Mesendoderm (in vitro differentiated cells): ENCODE results near the gene PCBD2.
A peak's percentile ranks its signal among the peaks of the same experiment; 100 is the strongest.

Experiments used
- DNase-seq: peaks from one replicate; pipeline ENCODE4 v3.0.0; 2013
- H2AK5ac ChIP-seq: 2 replicates; pipeline ENCODE4 v1.6.1; 2013; ENCODE audit warnings: low read length, inconsistent platforms
- H2BK120ac ChIP-seq: 2 replicates; pipeline ENCODE4 v1.6.1; 2013; ENCODE audit warnings: low read depth, mild to moderate bottlenecking, low read length, moderate library complexity, mixed read lengths
- H2BK15ac ChIP-seq: replicated peaks from 2 replicates; pipeline ENCODE4 v1.6.1; 2013; ENCODE audit warnings: low read depth, mild to moderate bottlenecking, moderate library complexity
- H2BK5ac ChIP-seq: 2 replicates; pipeline ENCODE4 v1.6.1; 2013; ENCODE audit warnings: low read length, inconsistent platforms
- H3K18ac ChIP-seq: 2 replicates; pipeline ENCODE4 v1.6.1; 2013; ENCODE audit warnings: mild to moderate bottlenecking, low read length, mixed read lengths
- H3K23ac ChIP-seq: one replicate; pipeline ENCODE4 v1.6.1; 2013; ENCODE audit warnings: low read length
- H3K27ac ChIP-seq: 2 replicates; pipeline ENCODE4 v1.5.1; 2013; ENCODE audit warnings: low read depth, mild to moderate bottlenecking, inconsistent platforms, low read length, moderate library complexity
- H3K27me3 ChIP-seq: 2 replicates; pipeline ENCODE4 v1.6.1; 2013; ENCODE audit warnings: low read length, control low read depth, mild to moderate bottlenecking, inconsistent platforms; ENCODE audit not compliant: insufficient read depth, poor library complexity
- H3K36me3 ChIP-seq: 2 replicates; pipeline ENCODE4 v1.6.1; 2013; ENCODE audit warnings: low read length, inconsistent platforms; ENCODE audit not compliant: control insufficient read depth, insufficient read depth
- H3K4ac ChIP-seq: one replicate; pipeline ENCODE4 v1.6.1; 2013; ENCODE audit warnings: low read depth, mild to moderate bottlenecking, low read length, moderate library complexity
- H3K4me1 ChIP-seq: 2 replicates; pipeline ENCODE4 v1.6.1; 2013; ENCODE audit warnings: low read depth, low read length, inconsistent platforms; ENCODE audit not compliant: control insufficient read depth
- H3K4me2 ChIP-seq: 2 replicates; pipeline ENCODE4 v1.6.1; 2013; ENCODE audit warnings: low read length
- H3K4me3 ChIP-seq: 2 replicates; pipeline ENCODE4 v1.5.1; 2013; ENCODE audit warnings: mild to moderate bottlenecking, low read length
- H3K56ac ChIP-seq: one replicate; pipeline ENCODE4 v1.6.1; 2013; ENCODE audit warnings: low read length
- H3K79me1 ChIP-seq: 2 replicates; pipeline ENCODE4 v1.6.1; 2013; ENCODE audit warnings: low read length, inconsistent platforms
- H3K79me2 ChIP-seq: 2 replicates; pipeline ENCODE4 v1.6.1; 2013; ENCODE audit warnings: mild to moderate bottlenecking, low read length; ENCODE audit not compliant: control insufficient read depth, insufficient read depth
- H3K9ac ChIP-seq: 2 replicates; pipeline ENCODE4 v1.6.1; 2013; ENCODE audit warnings: low read length, inconsistent platforms
- H4K5ac ChIP-seq: one replicate; pipeline ENCODE4 v1.6.1; 2013; ENCODE audit warnings: low read length
- H4K8ac ChIP-seq: one replicate; pipeline ENCODE4 v1.6.1; 2013; ENCODE audit warnings: low read depth, mild to moderate bottlenecking, control low read depth, low read length, moderate library complexity
- WGBS: extraction: QIAGEN DNeasy Blood & Tissue Kit; methylation state at CpG from one replicate; pipeline ENCODE4 v1.1.7; 2013; ENCODE audit warnings: low lambda C conversion rate, missing lambda C conversion rate; ENCODE audit not compliant: insufficient coverage; ENCODE audit errors: extremely low coverage; 5-methylcytosine and 5-hydroxymethylcytosine counted together

PCBD2 gene

DNA sequence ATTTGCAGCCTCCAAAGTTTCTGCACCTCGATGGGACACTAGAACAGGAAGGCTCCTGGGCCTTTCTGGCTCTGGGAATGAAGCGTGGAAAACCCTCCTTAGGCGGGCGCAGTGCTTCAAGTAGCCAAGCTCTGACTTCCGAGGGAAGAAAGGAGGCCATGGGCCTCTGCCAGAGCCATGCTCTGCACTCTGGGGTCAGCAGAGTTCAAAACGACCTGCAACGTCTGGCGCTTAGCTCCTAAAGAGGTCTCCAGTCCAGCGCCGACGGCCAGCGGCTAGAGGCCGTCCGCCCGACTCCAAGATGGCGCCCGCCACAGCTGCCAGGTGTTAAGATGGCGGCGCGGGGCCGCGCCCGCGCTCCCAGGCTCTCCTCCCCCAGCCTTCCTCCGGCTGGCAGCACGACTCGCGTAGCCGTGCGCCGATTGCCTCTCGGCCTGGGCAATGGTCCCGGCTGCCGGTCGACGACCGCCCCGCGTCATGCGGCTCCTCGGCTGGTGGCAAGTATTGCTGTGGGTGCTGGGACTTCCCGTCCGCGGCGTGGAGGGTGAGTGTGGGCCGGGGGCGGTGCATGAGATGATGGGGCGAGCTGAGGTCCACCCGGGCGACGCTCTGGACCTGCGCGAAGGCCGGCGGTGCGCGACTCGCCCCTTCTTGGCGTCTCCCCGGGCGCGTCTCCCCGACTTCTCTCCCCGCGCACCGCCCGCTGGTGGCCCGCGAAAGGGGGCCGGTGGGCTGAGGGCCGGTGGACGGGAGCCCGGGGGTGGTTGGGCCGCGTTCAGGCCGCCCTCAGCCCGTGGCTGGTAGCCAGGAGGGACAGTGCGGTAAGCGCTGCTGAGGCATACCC, 30.7 kb upstream of the PCBD2 start, which contains the start of gene TXNDC15:
TXNDC15 (plus strand) TSS at position 385 of the 844 bp plus-strand sequence; CDS start at position 442, 57 bp downstream.
- peak; percentile 93 for DNase-seq
- H3K27me3 ChIP-seq, result no peaks in the 10 kb centered on the region
- H3K79me1 ChIP-seq, result no peaks in the 10 kb centered on the region
- peak within 1 kb of the TSS; percentile 74 for H3K4ac ChIP-seq
- WGBS, result no CpG with 5 or more reads among the region's 79 CpGs
- no peaks in the 10 kb centered on the region for H3K79me2 ChIP-seq
- peak within 1 kb of the TSS; percentile 17 for H2BK120ac ChIP-seq
- peak within 1 kb of the TSS; percentile 99 for H3K23ac ChIP-seq
- H3K56ac ChIP-seq, result peak within 1 kb of the TSS; percentile 100
- H2BK5ac ChIP-seq, result peak within 1 kb of the TSS; percentile 95
- peaks cover 2% of the 10 kb centered on the region for H3K4me1 ChIP-seq
- no peak within 1 kb of the TSS for H2BK15ac ChIP-seq
- peak within 1 kb of the TSS; percentile 72 for H3K18ac ChIP-seq
- peak within 1 kb of the TSS; percentile 96 for H4K8ac ChIP-seq
- peak within 1 kb of the TSS; percentile 98 for H3K9ac ChIP-seq
- H3K27ac ChIP-seq, result peak within 1 kb of the TSS; percentile 72
- H3K4me3 ChIP-seq, result peak within 1 kb of the TSS; percentile 93
- peak within 1 kb of the TSS; percentile 8 for H4K5ac ChIP-seq
- H3K4me2 ChIP-seq, result peak within 1 kb of the TSS; percentile 77
- no peak within 1 kb of the TSS for H2AK5ac ChIP-seq
- H3K36me3 ChIP-seq, result no peaks in the 10 kb centered on the region

DNA sequence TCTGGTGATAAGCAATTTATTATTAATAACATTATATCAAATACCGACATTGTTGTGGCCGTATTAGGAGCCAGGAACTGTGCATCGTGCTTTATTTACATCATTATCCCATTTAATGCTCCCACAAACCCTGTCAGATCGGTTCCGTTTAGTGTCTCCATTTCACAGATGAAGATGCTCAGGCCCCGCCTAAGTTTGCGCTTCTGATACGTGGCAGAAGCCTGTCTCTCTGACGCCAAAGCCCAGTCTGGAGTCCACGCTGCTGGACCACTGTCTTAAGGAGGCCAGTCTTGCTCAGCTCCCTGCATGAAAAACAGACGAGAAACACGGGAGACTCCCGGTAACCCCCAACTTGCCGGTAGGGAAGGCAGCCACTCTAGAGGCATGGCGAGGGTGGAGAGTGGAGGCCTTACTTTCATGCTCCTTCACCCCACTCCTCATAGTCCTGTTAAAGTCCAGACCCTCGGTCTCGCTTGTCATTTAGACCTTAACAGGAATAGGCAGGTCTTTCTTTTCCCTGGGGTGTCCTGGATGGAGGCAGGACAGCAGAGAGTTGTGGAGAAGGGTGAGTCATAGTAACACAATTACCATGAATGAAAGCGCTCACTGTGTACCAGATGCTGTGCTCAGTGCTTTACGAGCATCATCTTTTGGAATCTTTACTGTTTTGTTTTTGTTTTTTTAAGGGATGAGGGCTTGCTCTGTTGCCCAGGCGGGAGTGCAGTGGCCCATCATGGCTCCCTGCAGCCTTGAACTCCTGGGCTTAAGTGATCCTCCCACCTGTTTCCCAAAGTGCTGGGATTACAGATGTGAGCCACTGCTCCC, 29.9 kb upstream of the PCBD2 start:
- Histone ChIP-seq H3K79me1 (no peaks in the 10 kb centered on the region), H3K18ac (peak overlapping the region; percentile 21), H3K4me1 (peaks cover 2% of the 10 kb centered on the region), H3K4ac (peak overlapping the region; percentile 2), H3K27me3 (no peaks in the 10 kb centered on the region), H3K56ac (peak overlapping the region; percentile 100), H2AK5ac (no peak overlapping the region), H3K36me3 (no peaks in the 10 kb centered on the region), H2BK120ac (no peak overlapping the region), H4K8ac (no peak overlapping the region), H3K4me3 (peak overlapping the region; percentile 93), H3K23ac (no peak overlapping the region), H2BK15ac (no peak overlapping the region), H3K4me2 (peak overlapping the region; percentile 31), H2BK5ac (no peak overlapping the region), H3K27ac (no peak overlapping the region), H4K5ac (no peak overlapping the region), H3K9ac (peak overlapping the region; percentile 98), H3K79me2 (no peaks in the 10 kb centered on the region)
- peak; percentile 34 for DNase-seq
- no CpG with 5 or more reads among the region's 20 CpGs for WGBS

DNA sequence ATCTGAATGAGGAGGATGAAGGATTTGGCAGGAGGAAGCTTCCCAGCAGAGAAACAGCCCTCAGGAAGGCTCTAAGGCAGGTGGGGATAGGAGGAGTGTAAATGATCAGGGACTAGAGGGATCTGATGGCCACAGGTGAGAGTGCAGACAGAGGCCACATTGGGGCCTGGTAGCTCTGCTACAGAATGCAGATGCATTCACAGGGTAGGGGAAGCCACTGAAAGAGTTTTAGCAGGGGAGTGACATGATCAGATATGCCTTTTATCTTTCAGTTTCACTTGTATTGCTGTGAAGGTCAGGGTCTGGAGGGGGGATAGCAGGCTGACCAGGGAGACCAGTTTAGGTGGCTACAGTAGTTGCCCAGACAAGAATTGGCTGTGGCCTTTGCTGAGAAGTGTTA, 27.8 kb upstream of the PCBD2 start:
- Histone ChIP-seq H3K56ac (peak overlapping the region; percentile 15), H4K5ac (no peak overlapping the region), H2BK15ac (no peak overlapping the region), H3K79me1 (no peaks in the 10 kb centered on the region), H4K8ac (no peak overlapping the region), H3K23ac (no peak overlapping the region), H2BK120ac (no peak overlapping the region), H3K36me3 (no peaks in the 10 kb centered on the region), H3K4me1 (peaks cover 2% of the 10 kb centered on the region), H3K27me3 (no peaks in the 10 kb centered on the region), H3K27ac (no peak overlapping the region), H3K4ac (no peak overlapping the region), H2AK5ac (no peak overlapping the region), H2BK5ac (no peak overlapping the region), H3K9ac (no peak overlapping the region), H3K4me3 (no peak overlapping the region), H3K4me2 (no peak overlapping the region), H3K18ac (no peak overlapping the region), H3K79me2 (no peaks in the 10 kb centered on the region)
- DNase-seq, result no peak

DNA sequence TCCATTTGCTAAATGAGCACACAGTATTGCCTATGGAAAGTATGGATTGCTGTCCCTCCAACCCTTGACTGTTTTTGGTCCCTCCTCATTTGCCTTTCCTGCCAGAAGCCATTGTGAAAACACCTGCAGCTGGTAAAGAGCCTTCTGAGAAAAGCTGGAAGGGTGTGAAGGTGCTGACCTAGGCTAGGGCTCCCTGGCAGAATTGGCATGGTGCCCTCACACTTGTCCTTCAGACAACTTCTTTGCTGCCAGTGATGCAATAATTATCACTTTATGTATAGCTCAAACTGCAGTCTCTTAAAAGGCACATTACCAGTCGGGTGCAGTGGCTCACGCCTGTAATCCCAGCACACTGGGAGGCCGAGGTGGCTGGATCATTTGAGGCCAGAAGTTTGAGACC, 26.5 kb upstream of the PCBD2 start:
- Histone ChIP-seq H3K56ac (no peak overlapping the region), H3K23ac (no peak overlapping the region), H2BK5ac (no peak overlapping the region), H3K4me3 (no peak overlapping the region), H3K79me2 (no peaks in the 10 kb centered on the region), H2BK15ac (no peak overlapping the region), H3K36me3 (no peaks in the 10 kb centered on the region), H3K4me2 (no peak overlapping the region), H3K27me3 (no peaks in the 10 kb centered on the region), H2BK120ac (no peak overlapping the region), H3K18ac (no peak overlapping the region), H3K4ac (no peak overlapping the region), H3K4me1 (peaks cover 2% of the 10 kb centered on the region), H3K79me1 (no peaks in the 10 kb centered on the region), H4K8ac (no peak overlapping the region), H3K27ac (no peak overlapping the region), H4K5ac (no peak overlapping the region), H3K9ac (no peak overlapping the region), H2AK5ac (no peak overlapping the region)
- WGBS, result no CpG with 5 or more reads among the region's 3 CpGs
- no peak for DNase-seq

DNA sequence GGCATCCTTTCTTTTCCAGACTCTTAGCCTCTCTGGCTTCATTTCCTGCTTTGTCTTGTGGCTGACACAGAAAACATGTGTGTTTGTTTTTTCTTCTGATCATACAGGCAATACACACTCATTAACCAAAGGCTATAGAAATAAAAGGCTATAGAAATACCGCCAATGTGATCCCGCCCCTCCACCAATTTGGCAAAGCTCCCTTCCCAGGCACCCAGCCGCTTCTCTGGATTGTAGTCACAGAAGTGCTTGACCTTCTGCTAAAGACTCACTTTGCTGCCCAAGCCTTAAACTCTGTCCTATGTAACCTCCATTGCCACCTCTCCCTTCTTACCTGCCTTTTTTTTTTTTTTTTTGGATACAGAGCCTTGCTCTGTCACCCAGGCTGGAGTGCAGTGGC, 25.5 kb upstream of the PCBD2 start:
- no CpG with 5 or more reads among the region's 3 CpGs for WGBS
- no peak overlapping the region for H3K56ac ChIP-seq
- no peak overlapping the region for H3K9ac ChIP-seq
- H3K4ac ChIP-seq, result no peak overlapping the region
- no peak for DNase-seq
- no peak overlapping the region for H4K8ac ChIP-seq
- H2BK5ac ChIP-seq, result no peak overlapping the region
- no peaks in the 10 kb centered on the region for H3K79me2 ChIP-seq
- no peak overlapping the region for H3K27ac ChIP-seq
- H3K36me3 ChIP-seq, result no peaks in the 10 kb centered on the region
- H3K27me3 ChIP-seq, result no peaks in the 10 kb centered on the region
- no peak overlapping the region for H2BK15ac ChIP-seq
- peaks cover 2% of the 10 kb centered on the region for H3K4me1 ChIP-seq
- H3K79me1 ChIP-seq, result no peaks in the 10 kb centered on the region
- no peak overlapping the region for H3K23ac ChIP-seq
- H3K4me3 ChIP-seq, result no peak overlapping the region
- no peak overlapping the region for H4K5ac ChIP-seq
- H2AK5ac ChIP-seq, result no peak overlapping the region
- no peak overlapping the region for H3K4me2 ChIP-seq
- no peak overlapping the region for H3K18ac ChIP-seq
- H2BK120ac ChIP-seq, result no peak overlapping the region
